GM23338 (cell line): ENCODE measurements around the gene APOBEC4. TPM values are rescaled to one million over a fixed set of nuclear protein-coding genes. Genes with fewer than 3 reads are reported as not detected.

Experiments used
- ATAC-seq: fragments of 200-7000 bp; cut with Tn5 transposase; 3 replicates; pipeline ENCODE4 v1.9.1; 2020
- DNase-seq: peaks from one replicate; pipeline ENCODE4 v3.0.0-alpha.2; 2015; ENCODE audit warnings: low spot score
- H2AFZ ChIP-seq: fragments of 200-600 bp; sonication (generic); 2 replicates; pipeline ENCODE4 v1.8.0; 2016; ENCODE audit warnings: antibody characterized with exemption, mild to moderate bottlenecking, moderate library complexity
- H3F3A ChIP-seq: fragments of 200-600 bp; sonication (generic); replicated peaks from 2 replicates; pipeline ENCODE4 v1.8.0; 2017; ENCODE audit warnings: antibody characterized with exemption, mixed run types, low read depth
- H3K27ac ChIP-seq: fragments of 200-600 bp; sonication (generic); 2 replicates; pipeline ENCODE4 v1.6.1; 2016; ENCODE audit warnings: low read depth
- H3K27me3 ChIP-seq: fragments of 200-600 bp; sonication (generic); 2 replicates; pipeline ENCODE4 v1.8.0; 2016; ENCODE audit warnings: mild to moderate bottlenecking, mixed run types, moderate library complexity; ENCODE audit not compliant: insufficient read depth
- H3K36me3 ChIP-seq: fragments of 200-600 bp; sonication (generic); 2 replicates; pipeline ENCODE4 v1.8.0; 2016; ENCODE audit warnings: mild to moderate bottlenecking; ENCODE audit not compliant: insufficient read depth
- H3K4me1 ChIP-seq: fragments of 200-600 bp; sonication (generic); 2 replicates; pipeline ENCODE4 v1.8.0; 2016; ENCODE audit warnings: mild to moderate bottlenecking, moderate library complexity; ENCODE audit not compliant: insufficient read depth
- H3K4me2 ChIP-seq: fragments of 200-600 bp; sonication (generic); 2 replicates; pipeline ENCODE4 v1.7.1; 2017; ENCODE audit warnings: mixed run types
- H3K4me3 ChIP-seq: fragments of 200-600 bp; sonication (generic); 2 replicates; pipeline ENCODE4 v1.6.1; 2016; ENCODE audit warnings: mixed run types
- H3K79me2 ChIP-seq: fragments of 200-600 bp; sonication (generic); replicated peaks from 2 replicates; pipeline ENCODE4 v1.8.0; 2017; ENCODE audit warnings: mild to moderate bottlenecking; ENCODE audit not compliant: insufficient read depth
- H3K9me2 ChIP-seq: fragments of 200-600 bp; sonication (generic); 2 replicates; pipeline ENCODE4 v1.8.0; 2017; ENCODE audit not compliant: insufficient read depth
- H4K20me1 ChIP-seq: fragments of 200-600 bp; sonication (generic); replicated peaks from 2 replicates; pipeline ENCODE4 v1.8.0; 2017; ENCODE audit warnings: mild to moderate bottlenecking; ENCODE audit not compliant: insufficient read depth
- H3K27ac Mint-ChIP-seq: 2 replicates; pipeline ENCODE4 v1.8.0; 2020; ENCODE audit warnings: inconsistent platforms, mild to moderate bottlenecking, moderate library complexity, mixed read lengths
- H3K27me3 Mint-ChIP-seq: 3 replicates; pipeline ENCODE4 v1.8.0; 2022; ENCODE audit warnings: low read depth, mild to moderate bottlenecking, moderate library complexity, mixed read lengths, inconsistent platforms; ENCODE audit not compliant: insufficient read depth, poor library complexity
- H3K36me3 Mint-ChIP-seq: 3 replicates; pipeline ENCODE4 v1.8.0; 2021; ENCODE audit warnings: low read depth, mild to moderate bottlenecking, inconsistent platforms, moderate library complexity, mixed read lengths
- H3K4me1 Mint-ChIP-seq: 3 replicates; pipeline ENCODE4 v1.8.0; 2020; ENCODE audit warnings: mild to moderate bottlenecking, inconsistent platforms, mixed read lengths
- H3K4me3 Mint-ChIP-seq: 3 replicates; pipeline ENCODE4 v1.8.0; 2021; ENCODE audit warnings: moderate library complexity, mild to moderate bottlenecking, inconsistent platforms, mixed read lengths
- H3K9me3 Mint-ChIP-seq: 3 replicates; pipeline ENCODE4 v1.8.0; 2020; ENCODE audit warnings: moderate library complexity, mild to moderate bottlenecking, inconsistent platforms, mixed read lengths
- CREB1 ChIP-seq: fragments of 250-450 bp; sonication (Bioruptor Pico); IDR thresholded peaks from 2 replicates; pipeline ENCODE4 v1.5.0; 2020; ENCODE audit warnings: low read depth, mild to moderate bottlenecking, moderate library complexity
- CTCF ChIP-seq, 2 experiments: fragments of 200-600 bp in 1 of 2; sonication (generic) in 1 of 2; conservative IDR thresholded peaks; 2 replicates each; pipeline versions ENCODE4 v1.5.1 to v1.6.1; 2016 to 2017; ENCODE audit warnings: antibody characterized with exemption in 2 of 2, low read depth in 2 of 2, mild to moderate bottlenecking in 2 of 2, moderate library complexity in 1 of 2
- ETS1 ChIP-seq: IDR thresholded peaks from 2 replicates; pipeline ENCODE4 v1.6.1; 2016; ENCODE audit warnings: antibody characterized with exemption
- EZH2 ChIP-seq: fragments of 200-600 bp; sonication (generic); IDR thresholded peaks from one replicate; pipeline ENCODE4 v1.8.0; 2017; ENCODE audit warnings: antibody characterized with exemption, mild to moderate bottlenecking, low read depth; ENCODE audit not compliant: unreplicated experiment
- EZH2phosphoT487 ChIP-seq: fragments of 200-600 bp; sonication (generic); IDR thresholded peaks from one replicate; pipeline ENCODE4 v1.8.1; 2018; ENCODE audit warnings: antibody characterized with exemption; ENCODE audit not compliant: unreplicated experiment
- JUNB ChIP-seq: IDR thresholded peaks from one replicate; pipeline ENCODE4 v1.6.1; 2016; ENCODE audit warnings: antibody characterized with exemption; ENCODE audit not compliant: unreplicated experiment
- NANOG ChIP-seq: IDR thresholded peaks from 2 replicates; pipeline ENCODE4 v1.6.1; 2016; ENCODE audit warnings: antibody characterized with exemption, borderline replicate concordance
- POLR2AphosphoS5 ChIP-seq: IDR thresholded peaks from 2 replicates; pipeline ENCODE4 v1.6.1; 2016; ENCODE audit warnings: antibody characterized with exemption, low read depth
- REST ChIP-seq: IDR thresholded peaks from one replicate; pipeline ENCODE4 v1.6.1; 2018; ENCODE audit warnings: antibody characterized with exemption; ENCODE audit not compliant: unreplicated experiment
- STAT1 ChIP-seq: IDR thresholded peaks from one replicate; pipeline ENCODE4 v1.6.1; 2016; ENCODE audit warnings: antibody characterized with exemption; ENCODE audit not compliant: unreplicated experiment
- ZNF114 ChIP-seq: fragments of 250-450 bp; sonication (Bioruptor Pico); IDR thresholded peaks from 2 replicates; pipeline ENCODE4 v1.5.0; 2020; ENCODE audit warnings: mild to moderate bottlenecking, moderate library complexity
- ZNF331 ChIP-seq: fragments of 250-450 bp; sonication (Bioruptor Pico); IDR thresholded peaks from 2 replicates; pipeline ENCODE4 v1.5.0; 2020; ENCODE audit warnings: low read depth, mild to moderate bottlenecking, moderate library complexity
- polyA plus RNA-seq: library from polyadenylated mRNA; unstranded; fragments of >200 nt; fragmentation: Nextera tagmentation; extraction: Ambion mirVana; gene quantifications from 2 replicates; pipeline ENCODE4 v1.2.1, GENCODE V29; 2016
- total RNA-seq: library from RNA; depleted of rRNA; stranded (reverse); fragments of >200 nt; shearing (Covaris generic); gene quantifications from 2 replicates; pipeline ENCODE4 v1.2.3, GENCODE V29; 2014

APOBEC4 gene
- total and polyA plus RNA-seq, 2 experiments from 2014 or later = 0.10 TPM; not detected in 1

- no peak for TF ChIP-seq REST
- TF ChIP-seq ETS1 = no peak
- no peak for TF ChIP-seq JUNB
- TF ChIP-seq STAT1 = no peak
- no peak for TF ChIP-seq CTCF (conservative IDR thresholded peaks at IDR 0.05; ENCODE audit: low read depth in 2 of 2)
- no peak for TF ChIP-seq ZNF114 (CRISPR knock-in tag)
These were observed 23.6 kb upstream of the APOBEC4 start (continued) for GRCh38 chr1:183676586-183677189.

GRCh38 chr1:183675883-183676585, 22.9 kb upstream of the APOBEC4 start:
- Mint-ChIP-seq H3K27me3 (peaks cover 1% of the 10 kb centered on the region), H3K4me1 (no peaks in the 10 kb centered on the region), H3K27ac (no peak overlapping the region), H3K9me3 (peaks cover 3% of the 10 kb centered on the region; the same call in 1 of the 3 replicates), H3K36me3 (no peaks in the 10 kb centered on the region), H3K4me3 (no peak overlapping the region)
- H3K4me1 ChIP-seq = peaks cover 2% of the 10 kb centered on the region; the same call in 1 of the 2 replicates
- no peak overlapping the region for H3K4me3 ChIP-seq
- H3K27me3 ChIP-seq = no peaks in the 10 kb centered on the region
- H2AFZ ChIP-seq = no peak overlapping the region
- H4K20me1 ChIP-seq = no peaks in the 10 kb centered on the region
- no peak for ATAC-seq
- no peaks in the 10 kb centered on the region for H3K9me2 ChIP-seq
- H3F3A ChIP-seq = no peaks in the 10 kb centered on the region
- DNase-seq = no peak
- no peaks in the 10 kb centered on the region for H3K36me3 ChIP-seq
- no peak overlapping the region for H3K4me2 ChIP-seq
- H3K27ac ChIP-seq = no peak overlapping the region
- no peaks in the 10 kb centered on the region for H3K79me2 ChIP-seq
- TF ChIP-seq REST (no peak), EZH2 (no peak), NANOG (no peak), STAT1 (no peak), EZH2phosphoT487 (no peak), JUNB (no peak), CREB1 (CRISPR knock-in tag) (no peak), POLR2AphosphoS5 (no peak), ZNF331 (CRISPR knock-in tag) (no peak), ETS1 (no peak), CTCF (conservative IDR thresholded peaks at IDR 0.05; ENCODE audit: low read depth in 2 of 2) (no peak)
